Osteocyte (in vitro differentiated cells): ENCODE measurements around the gene TMA7. TPM values are rescaled to one million over a fixed set of nuclear protein-coding genes. Genes with fewer than 3 reads are reported as not detected.

Experiments
- DNase-seq: peaks from one replicate; pipeline ENCODE4 v3.0.0; 2021; ENCODE audit warnings: mixed read lengths; ENCODE audit not compliant: unreplicated experiment; ENCODE audit errors: extremely low spot score
- H3K27ac Mint-ChIP-seq: one replicate; pipeline ENCODE4 v1.8.0; 2021; ENCODE audit warnings: mild to moderate bottlenecking, mixed read lengths; ENCODE audit not compliant: unreplicated experiment
- H3K27me3 Mint-ChIP-seq: one replicate; pipeline ENCODE4 v1.8.0; 2021; ENCODE audit warnings: mixed read lengths; ENCODE audit not compliant: unreplicated experiment
- H3K36me3 Mint-ChIP-seq: one replicate; pipeline ENCODE4 v1.8.0; 2021; ENCODE audit warnings: mixed read lengths; ENCODE audit not compliant: unreplicated experiment
- H3K4me1 Mint-ChIP-seq: one replicate; pipeline ENCODE4 v1.8.0; 2021; ENCODE audit warnings: mixed read lengths; ENCODE audit not compliant: unreplicated experiment
- H3K4me3 Mint-ChIP-seq: one replicate; pipeline ENCODE4 v1.8.0; 2021; ENCODE audit warnings: mild to moderate bottlenecking, moderate library complexity, mixed read lengths; ENCODE audit not compliant: unreplicated experiment
- H3K9me3 Mint-ChIP-seq: one replicate; pipeline ENCODE4 v1.8.0; 2021; ENCODE audit warnings: mixed read lengths; ENCODE audit not compliant: unreplicated experiment
- CTCF ChIP-seq: fragments of 200-600 bp; sonication (generic); IDR thresholded peaks from 2 replicates; pipeline ENCODE4 v1.5.0; 2021; ENCODE audit warnings: antibody characterized with exemption, mild to moderate bottlenecking, moderate library complexity
- total RNA-seq: library from RNA; stranded (reverse); gene quantifications from 2 replicates; pipeline ENCODE4 v1.2.1, GENCODE V29; 2021

Gene TMA7
- total RNA-seq, 1 donor from 2014 or later: 198 TPM

GRCh38 chr3:48486952-48487351, 46.9 kb downstream of the TMA7 start:
- Mint-ChIP-seq H3K4me3 (no peak overlapping the region), H3K27ac (no peak overlapping the region), H3K36me3 (peaks cover 1% of the 10 kb centered on the region), H3K9me3 (no peaks in the 10 kb centered on the region), H3K4me1 (no peaks in the 10 kb centered on the region), H3K27me3 (no peaks in the 10 kb centered on the region)
- DNase-seq: no peak
- no peak for TF ChIP-seq CTCF

- no peak for DNase-seq
- Mint-ChIP-seq H3K36me3 (peaks cover 8% of the 10 kb centered on the region), H3K4me3 (no peak overlapping the region), H3K9me3 (no peaks in the 10 kb centered on the region), H3K27ac (no peak overlapping the region), H3K27me3 (no peaks in the 10 kb centered on the region), H3K4me1 (no peaks in the 10 kb centered on the region)
- TF ChIP-seq CTCF: no peak
Observed at GRCh38 chr3:48492461-48493202, 52.6 kb downstream of the TMA7 start.

- H3K4me3 Mint-ChIP-seq: no peak overlapping the region
- no peak overlapping the region for H3K27ac Mint-ChIP-seq
- DNase-seq: no peak
- no peaks in the 10 kb centered on the region for H3K9me3 Mint-ChIP-seq
- H3K36me3 Mint-ChIP-seq: peaks cover 11% of the 10 kb centered on the region
- H3K27me3 Mint-ChIP-seq: no peaks in the 10 kb centered on the region
- TF ChIP-seq CTCF: no peak
- H3K4me1 Mint-ChIP-seq: no peaks in the 10 kb centered on the region
Observed at GRCh38 chr3:48493203-48493501, 53.1 kb downstream of the TMA7 start.

Other genes starting within 250 kb of the TMA7 start
- not detected in 2 replicates for gene CAMP, start 216.8 kb upstream of the TMA7 start, total RNA-seq
- 11.0 and 11.3 TPM in 2 replicates for gene ZNF589, start 199.2 kb upstream of the TMA7 start, total RNA-seq
- gene NME6, start 138.9 kb upstream of the TMA7 start, total RNA-seq: 20.2 and 26.4 TPM in 2 replicates
- gene SPINK8, start 106.6 kb upstream of the TMA7 start, total RNA-seq: not detected in 2 replicates
- not detected in 2 replicates for gene FBXW12, start 68.0 kb upstream of the TMA7 start, total RNA-seq
- 76.7 and 88.2 TPM in 2 replicates for gene PLXNB1, start 10.2 kb upstream of the TMA7 start, total RNA-seq
- gene CCDC51, start 138 bp upstream of the TMA7 start, total RNA-seq: 11.3 and 11.9 TPM in 2 replicates
- 8.5 and 9.3 TPM in 2 replicates for gene ATRIP, start 6.5 kb downstream of the TMA7 start, total RNA-seq
- gene SHISA5, start 63.9 kb downstream of the TMA7 start, total RNA-seq: 203 and 211 TPM in 2 replicates
- gene PFKFB4, start 116.5 kb downstream of the TMA7 start, total RNA-seq: 7.1 TPM in 2 replicates
- 0.81 and 0.89 TPM in 2 replicates for gene UCN2, start 123.5 kb downstream of the TMA7 start, total RNA-seq
- 16.6 and 18.9 TPM in 2 replicates for gene COL7A1, start 155.1 kb downstream of the TMA7 start, total RNA-seq
- gene UQCRC1, start 169.4 kb downstream of the TMA7 start, total RNA-seq: 201 and 202 TPM in 2 replicates
- not detected in 2 replicates for gene TMEM89, start 181.5 kb downstream of the TMA7 start, total RNA-seq
- gene SLC26A6, start 195.2 kb downstream of the TMA7 start, total RNA-seq: 63.8 and 66.2 TPM in 2 replicates
- gene CELSR3, start 222.6 kb downstream of the TMA7 start, total RNA-seq: 7.1 and 7.4 TPM in 2 replicates
- 26.3 and 27.2 TPM in 2 replicates for gene NCKIPSD, start 245.7 kb downstream of the TMA7 start, total RNA-seq